ENCODE results near the gene RAB5A.
"Not testable (repeated sequence)": the region's sequence is repeated elsewhere in the genome, so short reads cannot be mapped to it uniquely, and the experiment has no call there.

The RAB5A gene

DNA sequence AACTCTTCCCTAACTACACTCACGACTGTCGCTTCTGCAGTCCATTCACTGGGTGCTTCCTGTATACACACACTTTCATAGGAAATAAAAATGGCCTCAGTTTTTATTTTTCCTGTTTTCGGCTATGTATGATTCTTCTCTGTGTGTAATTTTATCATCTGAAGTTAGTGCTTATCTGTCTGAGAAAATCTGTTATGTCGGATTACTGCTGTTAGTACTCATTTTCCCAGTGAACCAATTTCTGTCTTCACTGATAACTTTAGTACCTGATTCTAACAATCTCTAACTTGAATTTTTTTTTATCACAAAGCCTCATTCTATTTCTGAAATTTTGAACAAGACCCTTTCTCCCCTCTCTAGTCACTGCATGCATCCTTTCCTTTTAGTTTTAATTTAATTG is 20.9 kb downstream of the RAB5A start:
- DNase-seq (ENCODE audit: low read depth in 1 of 2, low spot score in 1 of 2), result no peak
- Histone ChIP-seq H3K4me3 (replicated peaks; ENCODE audit: insufficient read depth, low read length) (no peak overlapping the region), H3K27me3 (ENCODE audit: insufficient read depth, poor library complexity, severe bottlenecking) (no peaks in the 10 kb centered on the region), H3K27ac (replicated peaks) (no peak overlapping the region)
- TF ChIP-seq GABPA (IDR thresholded peaks at IDR 0.05; ENCODE audit: low read depth), result no peak
- TF ChIP-seq, protein P1, sequence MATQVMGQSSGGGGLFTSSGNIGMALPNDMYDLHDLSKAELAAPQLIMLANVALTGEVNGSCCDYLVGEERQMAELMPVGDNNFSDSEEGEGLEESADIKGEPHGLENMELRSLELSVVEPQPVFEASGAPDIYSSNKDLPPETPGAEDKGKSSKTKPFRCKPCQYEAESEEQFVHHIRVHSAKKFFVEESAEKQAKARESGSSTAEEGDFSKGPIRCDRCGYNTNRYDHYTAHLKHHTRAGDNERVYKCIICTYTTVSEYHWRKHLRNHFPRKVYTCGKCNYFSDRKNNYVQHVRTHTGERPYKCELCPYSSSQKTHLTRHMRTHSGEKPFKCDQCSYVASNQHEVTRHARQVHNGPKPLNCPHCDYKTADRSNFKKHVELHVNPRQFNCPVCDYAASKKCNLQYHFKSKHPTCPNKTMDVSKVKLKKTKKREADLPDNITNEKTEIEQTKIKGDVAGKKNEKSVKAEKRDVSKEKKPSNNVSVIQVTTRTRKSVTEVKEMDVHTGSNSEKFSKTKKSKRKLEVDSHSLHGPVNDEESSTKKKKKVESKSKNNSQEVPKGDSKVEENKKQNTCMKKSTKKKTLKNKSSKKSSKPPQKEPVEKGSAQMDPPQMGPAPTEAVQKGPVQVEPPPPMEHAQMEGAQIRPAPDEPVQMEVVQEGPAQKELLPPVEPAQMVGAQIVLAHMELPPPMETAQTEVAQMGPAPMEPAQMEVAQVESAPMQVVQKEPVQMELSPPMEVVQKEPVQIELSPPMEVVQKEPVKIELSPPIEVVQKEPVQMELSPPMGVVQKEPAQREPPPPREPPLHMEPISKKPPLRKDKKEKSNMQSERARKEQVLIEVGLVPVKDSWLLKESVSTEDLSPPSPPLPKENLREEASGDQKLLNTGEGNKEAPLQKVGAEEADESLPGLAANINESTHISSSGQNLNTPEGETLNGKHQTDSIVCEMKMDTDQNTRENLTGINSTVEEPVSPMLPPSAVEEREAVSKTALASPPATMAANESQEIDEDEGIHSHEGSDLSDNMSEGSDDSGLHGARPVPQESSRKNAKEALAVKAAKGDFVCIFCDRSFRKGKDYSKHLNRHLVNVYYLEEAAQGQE (IDR thresholded peaks at IDR 0.05; ENCODE audit: insufficient replicate concordance, low read depth), result no peak
- no peak for TF ChIP-seq POLR2AphosphoS5 (IDR thresholded peaks at IDR 0.05; ENCODE audit: low read depth)
- TF ChIP-seq SPI1 (IDR thresholded peaks at IDR 0.05; ENCODE audit: borderline replicate concordance, low read depth), result no peak
- TF ChIP-seq, protein P2, sequence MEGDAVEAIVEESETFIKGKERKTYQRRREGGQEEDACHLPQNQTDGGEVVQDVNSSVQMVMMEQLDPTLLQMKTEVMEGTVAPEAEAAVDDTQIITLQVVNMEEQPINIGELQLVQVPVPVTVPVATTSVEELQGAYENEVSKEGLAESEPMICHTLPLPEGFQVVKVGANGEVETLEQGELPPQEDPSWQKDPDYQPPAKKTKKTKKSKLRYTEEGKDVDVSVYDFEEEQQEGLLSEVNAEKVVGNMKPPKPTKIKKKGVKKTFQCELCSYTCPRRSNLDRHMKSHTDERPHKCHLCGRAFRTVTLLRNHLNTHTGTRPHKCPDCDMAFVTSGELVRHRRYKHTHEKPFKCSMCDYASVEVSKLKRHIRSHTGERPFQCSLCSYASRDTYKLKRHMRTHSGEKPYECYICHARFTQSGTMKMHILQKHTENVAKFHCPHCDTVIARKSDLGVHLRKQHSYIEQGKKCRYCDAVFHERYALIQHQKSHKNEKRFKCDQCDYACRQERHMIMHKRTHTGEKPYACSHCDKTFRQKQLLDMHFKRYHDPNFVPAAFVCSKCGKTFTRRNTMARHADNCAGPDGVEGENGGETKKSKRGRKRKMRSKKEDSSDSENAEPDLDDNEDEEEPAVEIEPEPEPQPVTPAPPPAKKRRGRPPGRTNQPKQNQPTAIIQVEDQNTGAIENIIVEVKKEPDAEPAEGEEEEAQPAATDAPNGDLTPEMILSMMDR (IDR thresholded peaks at IDR 0.05; ENCODE audit: insufficient read depth, low read length), result no peak

DNA sequence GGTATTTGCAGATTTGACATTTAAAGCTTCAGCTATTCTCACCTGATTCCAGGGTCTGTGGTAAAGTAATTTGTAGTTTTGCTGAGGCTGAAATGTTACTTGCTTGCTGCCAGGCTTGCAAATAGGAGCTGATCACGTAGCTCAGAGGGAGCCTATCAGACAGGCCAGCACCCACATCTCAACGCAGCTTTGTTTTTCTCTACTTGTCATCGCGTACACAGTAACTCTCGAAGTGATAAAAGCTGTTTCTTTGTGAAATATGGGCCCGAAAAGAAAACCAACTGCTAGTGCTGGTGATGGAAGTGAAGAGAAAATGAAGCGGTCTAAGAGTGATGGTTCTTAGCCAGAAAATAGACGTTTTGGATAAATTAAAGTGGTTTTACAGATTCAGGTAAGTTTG is 23.4 kb downstream of the RAB5A start:
- H3K27ac ChIP-seq (replicated peaks), result no peak overlapping the region
- no peaks in the 10 kb centered on the region for H3K27me3 ChIP-seq (ENCODE audit: insufficient read depth, poor library complexity, severe bottlenecking)
- no peak overlapping the region for H3K4me3 ChIP-seq (replicated peaks; ENCODE audit: insufficient read depth, low read length)
- TF ChIP-seq SPI1 (IDR thresholded peaks at IDR 0.05; ENCODE audit: borderline replicate concordance, low read depth) (no peak), GABPA (IDR thresholded peaks at IDR 0.05; ENCODE audit: low read depth) (no peak), POLR2AphosphoS5 (IDR thresholded peaks at IDR 0.05; ENCODE audit: low read depth) (no peak)
- TF ChIP-seq, protein P1 (IDR thresholded peaks at IDR 0.05; ENCODE audit: insufficient replicate concordance, low read depth), result no peak
- TF ChIP-seq, protein P2 (IDR thresholded peaks at IDR 0.05; ENCODE audit: insufficient read depth, low read length), result no peak
- DNase-seq (ENCODE audit: low read depth in 1 of 2, low spot score in 1 of 2), result no peak

DNA sequence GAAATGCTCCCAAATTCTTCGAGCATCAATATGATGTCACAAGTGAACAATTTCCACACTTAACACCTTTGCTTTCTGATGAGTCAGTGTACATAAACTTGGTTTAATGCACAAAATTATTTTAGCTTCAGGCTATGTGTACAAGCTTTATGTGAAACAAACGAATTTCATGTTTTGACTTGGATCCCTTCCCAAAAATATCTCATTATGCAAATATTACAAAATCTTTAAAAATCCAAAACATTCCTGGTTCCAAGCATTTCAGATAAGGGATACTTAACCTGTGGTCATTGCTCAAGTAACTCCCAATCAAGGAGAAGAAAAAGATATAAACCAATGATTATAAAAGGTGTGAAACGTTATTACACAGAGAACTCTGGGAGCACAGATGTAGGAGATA is 25.2 kb downstream of the RAB5A start:
- DNase-seq (ENCODE audit: low read depth in 1 of 2, low spot score in 1 of 2), result no peak
- Histone ChIP-seq H3K27ac (replicated peaks) (no peak overlapping the region), H3K4me3 (replicated peaks; ENCODE audit: insufficient read depth, low read length) (no peak overlapping the region), H3K27me3 (ENCODE audit: insufficient read depth, poor library complexity, severe bottlenecking) (no peaks in the 10 kb centered on the region)
- TF ChIP-seq GABPA (IDR thresholded peaks at IDR 0.05; ENCODE audit: low read depth) (no peak), SPI1 (IDR thresholded peaks at IDR 0.05; ENCODE audit: borderline replicate concordance, low read depth) (no peak), POLR2AphosphoS5 (IDR thresholded peaks at IDR 0.05; ENCODE audit: low read depth) (no peak)
- TF ChIP-seq, protein P1 (IDR thresholded peaks at IDR 0.05; ENCODE audit: insufficient replicate concordance, low read depth), result no peak
- TF ChIP-seq, protein P2 (IDR thresholded peaks at IDR 0.05; ENCODE audit: insufficient read depth, low read length), result no peak

DNA sequence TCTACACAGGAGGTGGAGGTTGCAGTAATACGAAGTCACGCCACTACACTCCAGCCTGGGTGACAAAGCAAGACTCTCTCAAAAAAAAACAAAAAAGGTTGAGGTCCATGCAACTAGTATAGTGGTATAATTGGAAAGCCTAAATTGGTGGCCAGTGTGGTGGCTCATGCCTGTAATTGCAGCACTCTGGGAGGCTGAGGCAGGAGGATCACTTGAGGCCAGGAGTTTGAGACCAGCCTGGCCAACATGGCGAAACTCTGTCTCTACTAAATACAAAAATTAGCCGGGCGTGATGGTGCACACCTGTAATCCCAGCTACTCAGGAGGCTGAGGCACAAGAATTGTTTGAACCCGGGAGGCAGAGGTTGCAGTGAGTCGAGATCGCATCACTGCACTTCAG is 42.0 kb downstream of the RAB5A start:
- not testable (repeated sequence) for H3K4me3 ChIP-seq (replicated peaks; ENCODE audit: insufficient read depth, low read length); H3K27me3 ChIP-seq (ENCODE audit: insufficient read depth, poor library complexity, severe bottlenecking); H3K27ac ChIP-seq (replicated peaks); DNase-seq (ENCODE audit: low read depth in 1 of 2, low spot score in 1 of 2)
